Fibroblast of lung (primary cell): ENCODE data around the gene PRPF39.
A peak's percentile ranks its signal among the peaks of the same experiment; 100 is the strongest.

Experiments
- CTCF ChIP-seq, 2 donors: IDR thresholded peaks in 1 of 2; conservative IDR thresholded peaks in 1 of 2; 1 replicate in 1 of 2; 2 replicates in 1 of 2; pipeline ENCODE4 v1.5.1; 2011 to 2012; ENCODE audit warnings: low read length in 2 of 2, control low read depth in 1 of 2, inconsistent platforms in 1 of 2, low read depth in 1 of 2, mild to moderate bottlenecking in 1 of 2
- EZH2 ChIP-seq: IDR thresholded peaks from 2 replicates; pipeline ENCODE4 v1.5.1; 2012; ENCODE audit warnings: low read length, control low read depth, mild to moderate bottlenecking; ENCODE audit errors: missing control alignments

DNA sequence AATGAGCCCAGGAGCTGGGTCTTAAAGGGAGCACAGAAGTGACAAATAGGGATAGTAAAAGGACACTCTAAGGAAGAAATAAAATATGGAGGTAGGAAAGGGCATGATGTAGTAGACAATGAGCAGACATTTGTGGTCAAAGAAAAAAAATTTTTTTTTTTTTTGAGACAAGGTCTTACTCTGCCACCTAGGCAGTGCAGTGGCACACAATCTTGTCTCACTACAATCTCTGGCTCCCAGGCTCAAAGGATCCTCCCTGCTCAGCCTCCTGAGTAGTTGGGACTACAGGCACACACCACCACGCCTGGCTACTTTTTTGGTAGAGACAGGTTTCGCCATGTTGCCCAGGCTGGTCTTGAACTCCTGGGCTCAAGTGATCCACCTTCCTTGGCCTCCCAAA is 41.8 kb downstream of the PRPF39 start:
- no peak for TF ChIP-seq EZH2
- peak in 1 of 2 donors; percentile 44 for TF ChIP-seq CTCF (conservative IDR thresholded peaks at IDR 0.05 in 1 of 2, IDR thresholded peaks at IDR 0.05 in 1 of 2; ENCODE audit: low read depth in 1 of 2, low read length in 2 of 2)
